ENCODE results near the gene NMRK1. TPM values are rescaled to one million over a fixed set of nuclear protein-coding genes. Genes with fewer than 3 reads are reported as not detected.

The NMRK1 gene
- total RNA-seq, result 10.0 and 17.0 TPM in 2 replicates

DNA sequence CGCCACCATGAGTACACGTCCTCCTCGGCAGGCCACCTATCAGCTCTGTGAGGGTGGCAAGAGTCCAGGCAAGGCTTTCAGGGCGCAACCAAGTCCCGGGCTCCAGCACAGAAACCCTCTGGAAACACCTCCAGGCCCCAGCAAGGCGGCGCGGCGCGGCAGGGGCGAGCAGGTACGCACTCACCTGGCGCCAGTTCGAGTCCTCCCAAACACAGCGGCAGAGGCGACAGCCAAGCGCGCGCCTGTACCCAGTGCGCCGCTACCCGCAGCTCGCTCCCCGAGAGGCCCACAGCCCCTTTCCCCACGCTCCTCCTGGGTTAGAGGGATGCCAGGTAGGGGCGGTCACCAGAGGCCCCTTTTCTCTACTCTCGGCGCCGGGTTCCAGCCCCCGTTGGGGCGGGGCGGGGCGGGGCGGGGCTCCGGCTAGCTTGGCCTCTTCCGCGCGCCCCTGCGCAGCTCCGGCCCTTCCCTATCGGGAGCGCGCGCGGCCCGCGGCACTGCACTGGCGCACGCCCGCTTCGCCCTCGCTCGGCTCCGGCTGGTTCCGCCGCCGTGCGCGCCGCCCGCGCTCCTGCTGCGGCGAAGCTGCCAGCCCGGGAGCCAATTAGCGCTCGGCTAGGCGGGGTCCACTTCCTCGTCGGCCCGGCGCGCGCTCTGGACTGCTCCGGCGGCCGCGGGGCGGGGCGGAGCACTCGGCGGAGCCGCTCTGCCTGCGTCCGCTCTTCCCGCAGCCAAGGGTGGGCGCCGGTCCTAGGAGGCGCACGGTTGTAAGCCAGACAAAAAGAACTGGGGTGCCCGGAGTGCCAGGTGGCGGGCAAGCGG is at the start of gene NMRK1, which contains the start of gene OSTF1:
Gene NMRK1 (minus strand): TSS at position 332 of the 822 bp plus-strand sequence. CDS start 5,040 bp downstream, outside the sequence.
Gene OSTF1 (plus strand): TSS at position 691 of the 822 bp plus-strand sequence. CDS start 179 bp downstream, outside the sequence.
- H3K4me3 ChIP-seq (ENCODE audit: low read depth, low read length), result peak within 1 kb of the TSS; percentile 81
- TF ChIP-seq, protein P1, sequence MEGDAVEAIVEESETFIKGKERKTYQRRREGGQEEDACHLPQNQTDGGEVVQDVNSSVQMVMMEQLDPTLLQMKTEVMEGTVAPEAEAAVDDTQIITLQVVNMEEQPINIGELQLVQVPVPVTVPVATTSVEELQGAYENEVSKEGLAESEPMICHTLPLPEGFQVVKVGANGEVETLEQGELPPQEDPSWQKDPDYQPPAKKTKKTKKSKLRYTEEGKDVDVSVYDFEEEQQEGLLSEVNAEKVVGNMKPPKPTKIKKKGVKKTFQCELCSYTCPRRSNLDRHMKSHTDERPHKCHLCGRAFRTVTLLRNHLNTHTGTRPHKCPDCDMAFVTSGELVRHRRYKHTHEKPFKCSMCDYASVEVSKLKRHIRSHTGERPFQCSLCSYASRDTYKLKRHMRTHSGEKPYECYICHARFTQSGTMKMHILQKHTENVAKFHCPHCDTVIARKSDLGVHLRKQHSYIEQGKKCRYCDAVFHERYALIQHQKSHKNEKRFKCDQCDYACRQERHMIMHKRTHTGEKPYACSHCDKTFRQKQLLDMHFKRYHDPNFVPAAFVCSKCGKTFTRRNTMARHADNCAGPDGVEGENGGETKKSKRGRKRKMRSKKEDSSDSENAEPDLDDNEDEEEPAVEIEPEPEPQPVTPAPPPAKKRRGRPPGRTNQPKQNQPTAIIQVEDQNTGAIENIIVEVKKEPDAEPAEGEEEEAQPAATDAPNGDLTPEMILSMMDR (conservative IDR thresholded peaks at IDR 0.05; ENCODE audit: low read depth, low read length), result no peak
- no peak for DNase-seq (ENCODE audit: low read depth)

- TF ChIP-seq, protein P1 (conservative IDR thresholded peaks at IDR 0.05; ENCODE audit: low read depth, low read length), result no peak
- no peak for DNase-seq (ENCODE audit: low read depth)
- H3K4me3 ChIP-seq (ENCODE audit: low read depth, low read length), result no peak overlapping the region
Observed at GRCh38 chr9:75134495-75134894, 46.5 kb upstream of the NMRK1 start.

- TF ChIP-seq, protein P1 (conservative IDR thresholded peaks at IDR 0.05; ENCODE audit: low read depth, low read length), result no peak
- no peak for DNase-seq (ENCODE audit: low read depth)
Observed at GRCh38 chr9:75133396-75133795, 45.4 kb upstream of the NMRK1 start.

DNA sequence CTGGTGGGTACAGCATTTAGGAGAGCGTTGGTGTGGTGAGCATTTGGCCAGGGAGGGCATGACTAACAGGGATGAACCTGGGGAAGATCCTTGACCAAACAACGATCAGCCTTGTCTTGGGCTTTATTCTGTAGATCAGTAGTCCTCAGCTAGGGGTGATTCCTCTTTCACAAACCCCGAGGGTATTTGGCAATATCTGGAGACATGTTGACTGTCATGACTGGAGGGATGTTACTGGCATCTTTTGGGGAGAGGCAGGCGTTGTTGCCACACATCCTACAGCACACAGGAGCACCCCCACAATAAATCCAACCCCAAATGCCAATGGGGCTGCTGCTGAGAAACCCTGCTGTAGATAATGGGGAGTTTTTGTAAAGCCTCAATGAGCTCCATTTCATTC is 44.3 kb upstream of the NMRK1 start:
- no peak overlapping the region for H3K4me3 ChIP-seq (ENCODE audit: low read depth, low read length)
- DNase-seq (ENCODE audit: low read depth), result no peak
- TF ChIP-seq, protein P1 (conservative IDR thresholded peaks at IDR 0.05; ENCODE audit: low read depth, low read length), result no peak

More at GRCh38 chr9:75133396-75133795, 45.4 kb upstream of the NMRK1 start:
- no peak overlapping the region for H3K4me3 ChIP-seq (ENCODE audit: low read depth, low read length)

- no peak for DNase-seq (ENCODE audit: low read depth)
- TF ChIP-seq, protein P1 (conservative IDR thresholded peaks at IDR 0.05; ENCODE audit: low read depth, low read length), result no peak
- no peak overlapping the region for H3K4me3 ChIP-seq (ENCODE audit: low read depth, low read length)
Observed at GRCh38 chr9:75131700-75132099, 43.7 kb upstream of the NMRK1 start.

- no peak for DNase-seq (ENCODE audit: low read depth)
- TF ChIP-seq, protein P1 (conservative IDR thresholded peaks at IDR 0.05; ENCODE audit: low read depth, low read length), result no peak
- H3K4me3 ChIP-seq (ENCODE audit: low read depth, low read length), result no peak overlapping the region
Observed at GRCh38 chr9:75130621-75131230, 42.8 kb upstream of the NMRK1 start.

Measured in epithelial cell of proximal tubule (primary cell).